Measurements from ENCODE around the gene DMGDH.
"Not testable (repeated sequence)": the region's sequence is repeated elsewhere in the genome, so short reads cannot be mapped to it uniquely, and the experiment has no call there.

Gene DMGDH

GRCh38 chr5:79011219-79011836, 58.1 kb downstream of the DMGDH start:
- DNase-seq (ENCODE audit: low read depth): no peak

- no peak for DNase-seq (ENCODE audit: low read depth)
These were observed 61.1 kb downstream of the DMGDH start for GRCh38 chr5:79008362-79008761.

- no peak for DNase-seq (ENCODE audit: low read depth)
These were observed 61.6 kb downstream of the DMGDH start for GRCh38 chr5:79007872-79008271.

GRCh38 chr5:79005936-79006631, 63.4 kb downstream of the DMGDH start:
- no peak for DNase-seq (ENCODE audit: low read depth)

GRCh38 chr5:79005151-79005550, 64.3 kb downstream of the DMGDH start:
- DNase-seq (ENCODE audit: low read depth): no peak

GRCh38 chr5:79002374-79002773, 67.1 kb downstream of the DMGDH start:
- no peak for DNase-seq (ENCODE audit: low read depth)

- no peak for DNase-seq (ENCODE audit: low read depth)
These were observed 68.0 kb downstream of the DMGDH start for GRCh38 chr5:79001471-79001870.

GRCh38 chr5:78997090-78997489, 72.4 kb downstream of the DMGDH start:
- no peak for DNase-seq (ENCODE audit: low read depth)

GRCh38 chr5:78995521-78996007, 73.9 kb downstream of the DMGDH start:
- no peak for DNase-seq (ENCODE audit: low read depth)

- DNase-seq (ENCODE audit: low read depth): no peak
These were observed 76.3 kb downstream of the DMGDH start for GRCh38 chr5:78993165-78993564.

- no peak for DNase-seq (ENCODE audit: low read depth)
These were observed 77.3 kb downstream of the DMGDH start for GRCh38 chr5:78992146-78992545.

GRCh38 chr5:78989080-78989479, 80.4 kb downstream of the DMGDH start:
- no peak for DNase-seq (ENCODE audit: low read depth)

GRCh38 chr5:78985725-78986223, 83.7 kb downstream of the DMGDH start:
- DNase-seq (ENCODE audit: low read depth): peak; percentile 23

- peak; percentile 23 for DNase-seq (ENCODE audit: low read depth)
These were observed 84.3 kb downstream of the DMGDH start, which contains the start of gene ARSB for GRCh38 chr5:78985116-78985724. TSS of gene ARSB (minus strand) at chr5:78985310. CDS start at chr5:78985248, 62 bp downstream.

GRCh38 chr5:78984439-78985115, 84.9 kb downstream of the DMGDH start:
- DNase-seq (ENCODE audit: low read depth): peak; percentile 58

GRCh38 chr5:78983601-78984438, 85.7 kb downstream of the DMGDH start:
- peak; percentile 16 for DNase-seq (ENCODE audit: low read depth)

GRCh38 chr5:78983194-78983593, 86.3 kb downstream of the DMGDH start:
- DNase-seq (ENCODE audit: low read depth): not testable (repeated sequence)

GRCh38 chr5:78979909-78980308, 89.6 kb downstream of the DMGDH start:
- no peak for DNase-seq (ENCODE audit: low read depth)

- DNase-seq (ENCODE audit: low read depth): no peak
These were observed 90.2 kb downstream of the DMGDH start for GRCh38 chr5:78979117-78979742.

GRCh38 chr5:78975035-78975434, 94.4 kb downstream of the DMGDH start:
- no peak for DNase-seq (ENCODE audit: low read depth)

- DNase-seq (ENCODE audit: low read depth): no peak
These were observed 94.9 kb downstream of the DMGDH start for GRCh38 chr5:78974601-78975000.
